NCI-H510A treated with DMSO at 0.1 percent for 48 hours (cell line): Measurements from ENCODE around the gene ADSS2.
A peak's percentile ranks its signal among the peaks of the same experiment; 100 is the strongest.
"Not testable (repeated sequence)": the region's sequence is repeated elsewhere in the genome, so short reads cannot be mapped to it uniquely, and the experiment has no call there.

Experiments used
- DNase-seq: peaks from one replicate; lab custom pipeline; 2025; lab: John Stamatoyannopoulos, UW

ADSS2 gene

GRCh38 chr1:244395965-244396364 lies 55.7 kb downstream of the ADSS2 start:
- DNase-seq = no peak

- no peak for DNase-seq
Observed at GRCh38 chr1:244394826-244395765, 56.6 kb downstream of the ADSS2 start.

DNA sequence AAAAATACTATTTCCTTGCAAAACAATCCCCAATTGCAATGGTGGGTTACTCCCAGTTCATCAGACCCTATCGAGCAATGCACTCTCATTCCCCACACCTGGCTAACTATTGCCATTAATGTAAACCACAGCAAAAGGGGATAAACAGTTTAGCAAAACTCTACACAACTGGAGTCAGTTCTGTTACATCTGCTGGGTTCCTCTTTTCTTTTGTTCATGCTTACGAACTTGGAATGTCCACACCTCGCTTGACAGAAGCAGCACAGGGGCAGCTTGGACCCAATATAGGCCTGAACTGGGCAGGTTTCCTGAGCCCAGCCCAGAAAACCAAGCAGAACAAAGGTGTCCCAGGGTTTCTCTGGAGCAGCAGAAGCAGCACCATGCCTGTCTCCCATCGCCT lies 57.4 kb downstream of the ADSS2 start:
- no peak for DNase-seq

- DNase-seq = peak; percentile 5
Observed at GRCh38 chr1:244393604-244394176, 58.0 kb downstream of the ADSS2 start.

DNA sequence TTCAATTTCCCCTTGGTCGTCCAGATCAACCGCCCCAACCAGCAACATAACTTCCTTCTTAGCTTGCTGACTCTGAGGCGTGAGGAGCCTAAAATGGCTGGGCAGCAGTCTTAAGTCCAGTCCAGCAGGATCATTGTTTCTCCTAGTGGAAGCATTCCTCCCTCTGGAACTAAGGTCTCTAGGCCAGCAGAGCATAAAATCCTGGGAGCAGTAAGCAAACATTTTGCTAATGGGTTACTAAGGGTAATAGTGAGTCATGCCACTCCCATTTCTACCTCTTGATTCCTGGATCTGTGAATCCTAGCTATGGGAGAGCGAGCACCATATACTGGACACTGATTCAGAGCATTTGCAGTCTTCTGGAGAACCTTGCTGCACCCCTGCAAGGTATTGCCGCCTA lies 59.9 kb downstream of the ADSS2 start:
- no peak for DNase-seq

- no peak for DNase-seq
Observed at GRCh38 chr1:244388961-244389360, 62.7 kb downstream of the ADSS2 start.

DNA sequence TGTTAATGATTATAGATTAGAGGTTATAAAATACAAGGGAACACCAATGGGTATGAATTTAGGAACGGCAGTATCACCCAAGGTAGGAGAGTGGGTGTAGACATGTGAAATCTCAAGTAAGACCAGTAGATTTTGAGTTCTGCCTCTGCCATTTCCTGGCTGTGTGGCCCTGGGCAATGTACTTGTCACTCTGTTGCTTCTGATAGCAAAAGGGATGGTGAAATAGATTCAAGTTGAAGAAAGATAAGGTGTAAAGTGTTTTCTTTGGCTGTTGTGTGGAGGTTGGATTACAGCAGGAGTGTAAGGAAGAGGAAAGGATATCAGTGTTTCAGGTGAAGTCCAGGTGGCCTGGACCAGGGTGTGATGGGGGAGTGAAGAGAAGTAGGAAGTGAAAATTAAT lies 64.3 kb downstream of the ADSS2 start:
- DNase-seq = no peak

- DNase-seq = no peak
Observed at GRCh38 chr1:244386595-244386994, 65.1 kb downstream of the ADSS2 start.

DNA sequence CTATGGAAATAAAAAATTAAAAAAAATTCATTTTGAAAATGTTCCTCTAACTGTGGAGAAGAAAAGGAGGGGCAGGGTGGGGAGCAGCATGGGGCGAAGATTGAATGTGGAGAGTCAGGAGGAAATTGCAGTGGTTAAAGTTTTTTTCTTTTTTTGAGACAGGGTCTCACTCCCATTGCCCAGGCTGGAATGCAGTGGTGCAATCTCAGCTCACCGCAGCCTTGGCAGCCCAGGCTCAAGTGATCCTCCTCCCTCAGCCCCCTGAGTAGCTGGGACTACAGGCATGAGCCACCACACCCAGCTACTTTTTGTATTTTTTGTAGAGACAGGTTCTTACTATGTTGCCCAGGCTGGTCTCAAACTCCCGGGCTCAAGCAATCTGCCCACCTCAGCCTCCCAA lies 67.6 kb downstream of the ADSS2 start:
- no peak for DNase-seq

DNA sequence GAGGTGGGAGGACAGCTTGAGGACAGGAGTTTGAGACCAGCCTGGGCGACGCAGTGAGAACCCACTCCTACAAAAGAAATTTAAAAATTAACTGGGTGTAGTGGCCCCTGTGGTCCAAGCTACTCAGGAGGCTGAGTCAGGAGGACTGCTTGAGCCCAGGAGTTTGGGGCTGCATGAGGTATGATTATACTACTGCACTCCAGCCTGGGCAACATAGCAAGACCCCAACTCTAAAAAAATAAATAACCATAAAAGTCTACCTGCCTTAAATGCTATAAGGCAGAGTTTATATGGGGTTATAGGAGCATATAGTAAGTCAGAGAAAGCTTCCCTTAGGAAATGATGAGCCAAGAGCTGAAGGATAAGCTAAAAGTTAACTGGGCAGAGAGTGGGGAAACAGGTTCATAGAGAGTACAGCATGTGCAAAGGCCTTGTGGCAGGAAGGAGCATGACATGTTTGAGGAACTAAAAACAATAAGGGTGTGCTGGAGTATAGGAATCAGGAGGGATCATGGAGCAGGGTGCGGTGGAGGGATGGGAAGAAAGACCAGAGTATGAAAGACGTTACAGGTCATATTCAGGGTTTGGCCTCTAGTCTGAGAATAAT lies 68.3 kb downstream of the ADSS2 start:
- DNase-seq = no peak

GRCh38 chr1:244381878-244382565 lies 69.7 kb downstream of the ADSS2 start:
- DNase-seq = no peak

GRCh38 chr1:244376126-244376525 lies 75.6 kb downstream of the ADSS2 start:
- DNase-seq = no peak

DNA sequence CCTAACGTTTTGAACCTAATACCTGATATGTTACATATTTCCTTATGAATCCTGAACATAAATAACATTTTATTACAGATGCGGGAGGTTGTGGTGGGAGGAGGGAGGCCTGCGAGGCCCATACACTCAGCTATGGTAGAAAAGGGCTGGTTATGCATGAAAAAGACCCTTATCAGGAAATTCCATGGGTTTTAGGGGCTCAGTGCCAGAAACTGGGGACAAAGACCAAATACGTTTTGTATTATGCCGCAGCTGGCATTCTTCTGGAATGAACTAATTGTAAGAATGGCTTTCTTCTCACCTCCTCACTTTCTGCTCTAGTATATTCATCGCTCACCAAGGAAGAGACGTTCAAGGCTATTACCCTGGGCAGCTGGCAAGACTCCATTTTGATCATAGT lies 76.7 kb downstream of the ADSS2 start:
- DNase-seq = no peak

- not testable (repeated sequence) for DNase-seq
Observed at GRCh38 chr1:244374484-244374883, 77.2 kb downstream of the ADSS2 start.

DNA sequence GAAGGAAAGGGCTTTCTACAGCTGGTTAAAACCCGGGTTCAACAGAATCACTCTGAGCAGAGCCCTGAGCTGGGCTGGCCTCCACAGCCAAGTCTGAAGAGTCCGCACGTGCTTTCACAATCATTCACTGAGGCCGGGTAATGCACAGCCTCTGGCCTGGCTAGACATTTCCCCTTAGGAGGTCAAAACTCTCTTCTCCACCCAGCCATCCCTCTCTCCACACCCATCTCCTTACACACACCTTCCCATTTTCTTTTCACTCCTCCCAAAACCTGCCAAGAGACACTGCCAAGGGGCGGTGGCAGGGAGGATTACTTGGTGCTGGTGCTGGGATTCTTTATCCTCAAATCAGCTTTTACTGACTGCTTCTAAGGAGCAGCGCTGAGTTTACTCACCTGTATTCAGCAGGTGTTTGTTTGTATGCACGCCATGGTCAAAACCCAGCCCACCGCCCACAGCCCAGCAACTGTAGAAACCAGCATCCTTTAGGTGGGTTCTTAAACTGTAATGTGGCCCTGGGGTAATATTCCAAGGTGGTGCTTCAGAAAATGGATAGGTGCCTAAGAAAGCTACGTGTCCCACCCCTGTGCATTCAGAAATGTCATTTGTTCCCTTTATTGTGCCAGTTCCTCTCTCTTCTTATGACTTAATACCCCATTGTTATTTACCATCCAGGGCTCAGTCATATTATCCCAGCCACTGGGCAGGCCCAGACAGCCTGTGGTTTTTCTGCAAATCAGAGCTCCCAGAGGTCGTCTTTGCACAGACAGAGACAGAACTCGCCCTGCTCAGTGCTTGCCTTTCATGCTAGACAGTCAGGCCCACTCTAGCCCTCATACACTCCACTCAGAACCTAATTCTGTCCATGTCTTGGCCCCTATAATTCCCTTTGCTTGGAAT lies 80.2 kb downstream of the ADSS2 start:
- DNase-seq = no peak

GRCh38 chr1:244370060-244370637 lies 81.6 kb downstream of the ADSS2 start:
- DNase-seq = no peak

GRCh38 chr1:244369256-244370057 lies 82.3 kb downstream of the ADSS2 start:
- DNase-seq = no peak

- no peak for DNase-seq
Observed at GRCh38 chr1:244368279-244368678, 83.4 kb downstream of the ADSS2 start.

DNA sequence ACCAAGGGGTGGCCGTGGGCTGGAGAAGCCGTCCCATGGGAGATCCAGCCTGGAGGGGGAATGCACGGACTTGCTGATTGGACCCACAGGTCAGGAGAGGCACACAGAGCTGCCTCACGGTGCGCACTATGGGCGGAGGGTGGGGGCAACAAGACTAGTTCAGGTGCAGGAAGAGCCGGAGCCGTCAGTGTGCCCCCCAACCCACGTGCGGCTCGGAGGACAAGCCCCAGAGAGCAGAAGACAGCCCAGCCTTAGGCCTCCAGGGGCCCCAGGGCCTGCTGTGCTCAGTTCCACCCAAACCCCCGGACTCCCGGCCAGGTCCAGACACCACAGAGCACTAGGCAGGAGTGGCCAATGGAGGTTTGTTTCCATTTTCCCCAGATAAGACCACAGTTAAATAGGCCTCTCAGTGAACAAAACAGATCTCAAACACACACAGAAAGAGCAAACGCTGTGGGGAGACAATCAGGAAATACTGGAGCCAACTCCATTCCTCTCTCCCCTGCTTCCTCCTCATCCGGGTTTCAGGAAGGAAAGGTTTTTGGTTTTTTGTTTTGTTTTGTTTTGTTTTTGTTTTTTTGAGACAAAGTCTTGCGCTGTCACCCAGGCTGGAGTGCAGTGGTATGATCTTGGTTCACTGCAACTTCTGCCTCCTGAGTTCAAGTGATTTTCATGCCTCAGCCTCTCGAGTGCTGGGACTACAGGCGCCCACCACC lies 84.2 kb downstream of the ADSS2 start:
- no peak for DNase-seq

- no peak for DNase-seq
Observed at GRCh38 chr1:244365809-244366208, 85.9 kb downstream of the ADSS2 start.
